NT2/D1 (cell line): ENCODE measurements around the gene ACOXL.

Experiments used
- YY1 ChIP-seq: IDR thresholded peaks from 2 replicates; pipeline ENCODE4 v1.6.1; 2011; ENCODE audit not compliant: insufficient read length, insufficient read depth
- ZNF274 ChIP-seq: IDR thresholded peaks from 2 replicates; pipeline ENCODE4 v1.6.1; 2011; ENCODE audit warnings: mild to moderate bottlenecking, low read depth, low read length

DNA sequence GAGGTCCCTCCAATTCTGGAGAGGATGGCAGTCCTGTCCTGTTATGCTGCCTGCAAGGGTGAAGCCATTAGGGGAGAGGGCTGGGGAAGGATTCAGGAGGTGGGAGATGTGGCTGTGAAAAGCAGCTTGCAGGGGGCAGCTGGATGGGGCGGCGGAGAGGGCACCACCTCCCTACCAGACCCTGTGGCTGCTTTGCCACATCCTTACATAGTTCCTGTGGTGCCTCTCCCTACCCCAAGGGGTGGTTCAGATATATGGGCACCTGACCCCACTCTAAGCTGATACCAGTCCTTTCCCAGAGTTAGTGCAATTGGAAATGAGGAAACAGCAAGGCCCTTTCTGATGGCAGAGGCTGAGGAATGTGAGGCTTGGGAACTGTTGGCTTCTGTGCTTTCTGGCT lies 6.1 kb upstream of the ACOXL start:
- no peak for TF ChIP-seq YY1
- TF ChIP-seq ZNF274: no peak
